Tibial artery (tissue), 4 donors: ENCODE measurements around the gene IL11RA.

Source experiments
- DNase-seq, 2 donors: peaks; one replicate each; pipeline ENCODE4 v3.0.0-alpha.2; 2019
- H3K27ac ChIP-seq, 2 donors: fragments of 200-600 bp; sonication (generic) in 1 of 2; 1 replicate in 1 of 2; 2 replicates in 1 of 2; pipeline ENCODE4 v1.5.1; 2018 to 2019; ENCODE audit warnings: mild to moderate bottlenecking in 1 of 2
- H3K27me3 ChIP-seq, 2 donors: fragments of 200-600 bp; sonication (generic) in 1 of 2; one replicate each; pipeline versions ENCODE4 v1.5.1 to v1.6.0; 2016 to 2019
- H3K36me3 ChIP-seq, 3 donors: fragments of 200-600 bp; sonication (generic) in 2 of 3; one replicate each; pipeline ENCODE4 v1.5.1; 2016 to 2019; ENCODE audit warnings: mild to moderate bottlenecking in 2 of 3
- H3K4me1 ChIP-seq, 4 donors: fragments of 200-600 bp; sonication (generic) in 2 of 4; 1 replicate in 3 of 4; 2 replicates in 1 of 4; pipeline ENCODE4 v1.5.1; 2016 to 2019
- H3K4me3 ChIP-seq, 2 donors: fragments of 200-600 bp; sonication (generic) in 1 of 2; 1 replicate in 1 of 2; 2 replicates in 1 of 2; pipeline ENCODE4 v1.5.1; 2018 to 2019; ENCODE audit warnings: mild to moderate bottlenecking in 2 of 2
- H3K9me3 ChIP-seq, 3 donors: fragments of 200-600 bp; sonication (generic) in 1 of 3; one replicate each; pipeline ENCODE4 v1.5.1; 2016 to 2019
- intact Hi-C: fragments of 100-400 bp; cut with DNase I; formaldehyde crosslinking; loops from one replicate; pipeline ENCODE4 v1.15.0; 2023; ENCODE audit warnings: low total_unique reads
- TF ChIP-seq, protein P1 (sequence below), 2 experiments: fragments of 200-600 bp in 1 of 2; fragments of 450-650 bp in 1 of 2; IDR thresholded peaks; one replicate each; pipeline ENCODE4 v1.5.1; 2017 to 2019; ENCODE audit warnings: antibody characterized with exemption in 2 of 2, mild to moderate bottlenecking in 1 of 2, moderate library complexity in 1 of 2

Gene IL11RA

DNA sequence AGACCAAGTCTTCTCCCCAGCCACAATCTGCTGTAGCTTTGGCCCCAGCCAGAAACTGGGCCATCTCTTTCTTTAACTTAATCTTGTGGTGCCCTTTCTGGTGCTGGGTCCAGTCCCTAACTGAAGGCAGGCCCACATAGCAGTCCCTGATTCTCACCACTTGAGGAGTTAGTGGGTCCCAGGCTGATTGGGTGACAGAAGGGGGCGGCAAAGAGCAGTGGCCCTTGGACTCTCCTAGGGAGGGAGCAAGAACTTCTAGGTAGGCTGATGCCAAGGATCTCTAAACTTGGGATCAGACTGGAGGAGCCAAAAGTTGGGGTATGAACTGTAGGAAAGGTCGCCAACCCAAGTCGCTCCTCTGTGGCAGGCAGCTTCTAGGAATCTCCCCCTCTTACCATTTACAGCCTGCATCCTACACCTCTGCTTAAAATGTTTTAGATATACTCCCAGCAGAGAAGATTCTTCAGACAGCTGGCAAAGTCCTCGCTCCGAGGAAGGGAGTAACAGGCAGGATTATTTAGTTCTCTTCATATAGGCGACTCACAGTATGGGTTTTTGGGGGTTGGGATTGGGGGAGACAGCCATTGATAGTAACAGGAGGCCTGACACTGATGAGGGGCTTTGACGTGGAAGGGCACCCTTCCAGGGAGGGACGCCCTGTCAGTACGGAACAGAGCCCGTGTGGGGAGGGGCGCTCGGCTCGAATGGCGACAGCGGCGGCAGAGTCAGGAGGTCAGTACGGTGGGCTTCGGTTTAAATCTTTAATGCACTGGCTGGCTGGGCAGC is 12.5 kb downstream of the IL11RA start:
- Histone ChIP-seq H3K27me3 (no peaks in the 10 kb centered on the region), H3K4me1 (peaks cover 0 to 31% (median 18%) of the 10 kb centered on the region in 4 donors), H3K27ac (peak overlapping the region; percentile 96 to 98), H3K36me3 (peaks cover 14 to 58% (median 27%) of the 10 kb centered on the region in 3 donors), H3K9me3 (no peaks in the 10 kb centered on the region), H3K4me3 (peak overlapping the region; percentile 67 to 85)
- intact Hi-C loops = no loop called here
- peak; percentile 90 to 91 for DNase-seq
- TF ChIP-seq, protein P1, sequence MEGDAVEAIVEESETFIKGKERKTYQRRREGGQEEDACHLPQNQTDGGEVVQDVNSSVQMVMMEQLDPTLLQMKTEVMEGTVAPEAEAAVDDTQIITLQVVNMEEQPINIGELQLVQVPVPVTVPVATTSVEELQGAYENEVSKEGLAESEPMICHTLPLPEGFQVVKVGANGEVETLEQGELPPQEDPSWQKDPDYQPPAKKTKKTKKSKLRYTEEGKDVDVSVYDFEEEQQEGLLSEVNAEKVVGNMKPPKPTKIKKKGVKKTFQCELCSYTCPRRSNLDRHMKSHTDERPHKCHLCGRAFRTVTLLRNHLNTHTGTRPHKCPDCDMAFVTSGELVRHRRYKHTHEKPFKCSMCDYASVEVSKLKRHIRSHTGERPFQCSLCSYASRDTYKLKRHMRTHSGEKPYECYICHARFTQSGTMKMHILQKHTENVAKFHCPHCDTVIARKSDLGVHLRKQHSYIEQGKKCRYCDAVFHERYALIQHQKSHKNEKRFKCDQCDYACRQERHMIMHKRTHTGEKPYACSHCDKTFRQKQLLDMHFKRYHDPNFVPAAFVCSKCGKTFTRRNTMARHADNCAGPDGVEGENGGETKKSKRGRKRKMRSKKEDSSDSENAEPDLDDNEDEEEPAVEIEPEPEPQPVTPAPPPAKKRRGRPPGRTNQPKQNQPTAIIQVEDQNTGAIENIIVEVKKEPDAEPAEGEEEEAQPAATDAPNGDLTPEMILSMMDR (IDR thresholded peaks at IDR 0.05) = peak; percentile 84 to 90

DNA sequence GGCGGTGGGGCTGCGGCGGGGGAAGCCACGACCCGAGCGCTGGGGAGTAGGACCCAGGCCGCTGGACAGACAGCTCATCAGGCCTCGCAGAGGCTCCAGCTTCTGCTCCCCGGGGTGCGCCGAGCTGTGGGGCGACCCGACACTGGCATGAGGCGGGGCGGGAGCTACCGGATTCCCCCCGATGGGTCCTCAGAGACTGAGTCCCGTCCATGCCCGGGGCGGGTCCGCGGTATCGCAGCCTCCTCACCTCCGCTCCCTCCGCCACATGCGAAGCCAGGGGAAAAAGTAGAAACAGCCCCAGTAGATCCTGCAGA is 13.0 kb downstream of the IL11RA start:
- H3K36me3 ChIP-seq = peaks cover 11 to 53% (median 23%) of the 10 kb centered on the region in 3 donors
- TF ChIP-seq, protein P1 (IDR thresholded peaks at IDR 0.05) = no peak
- peaks cover 0 to 31% (median 18%) of the 10 kb centered on the region in 4 donors for H3K4me1 ChIP-seq
- no peaks in the 10 kb centered on the region for H3K27me3 ChIP-seq
- intact Hi-C loops = no loop called here
- peak overlapping the region; percentile 67 to 85 for H3K4me3 ChIP-seq
- peak overlapping the region; percentile 96 to 98 for H3K27ac ChIP-seq
- no peaks in the 10 kb centered on the region for H3K9me3 ChIP-seq
- DNase-seq = no peak

DNA sequence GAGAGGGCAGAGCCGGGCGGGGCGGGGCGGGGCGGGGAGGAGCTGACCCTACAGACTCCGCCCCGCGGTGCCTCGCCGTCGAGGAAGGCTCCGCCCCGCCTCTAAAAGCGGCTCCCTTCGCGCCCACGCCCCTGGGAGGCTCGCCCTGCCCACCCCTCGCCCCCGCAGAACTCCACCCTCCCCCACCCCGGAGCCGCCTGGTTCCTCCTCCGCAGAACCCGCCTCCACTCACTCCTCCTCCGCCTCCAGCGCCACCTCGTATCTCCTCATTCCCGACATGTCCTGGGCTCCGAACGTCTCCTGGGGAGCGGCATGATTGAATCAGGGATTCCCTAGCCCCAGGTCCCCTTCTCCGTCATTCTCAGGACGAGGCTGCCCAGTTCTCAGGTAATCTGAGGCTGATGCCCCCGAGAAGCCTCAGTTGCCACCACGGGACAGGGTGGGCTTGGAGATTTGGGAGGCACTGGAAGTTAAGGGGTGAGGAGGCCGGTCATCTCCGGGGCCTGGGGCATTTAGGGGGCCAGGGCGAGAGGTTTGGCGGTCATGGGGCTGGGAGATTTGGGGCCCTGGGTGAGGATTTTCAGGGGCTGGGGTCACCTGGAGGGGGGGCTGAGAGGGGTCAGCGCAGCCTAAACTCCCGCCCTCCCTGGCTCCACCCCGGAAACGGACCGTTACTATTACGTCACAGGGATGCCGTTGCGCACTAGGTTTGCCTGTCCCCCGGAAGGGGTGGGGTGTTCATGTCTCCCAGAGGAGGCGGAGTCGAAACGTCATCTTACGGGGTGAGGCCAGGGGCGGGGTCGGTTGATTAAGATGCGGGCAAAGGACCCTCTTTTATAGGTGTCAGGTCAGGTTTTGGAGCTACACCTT is 13.6 kb downstream of the IL11RA start:
- Histone ChIP-seq H3K4me3 (peak overlapping the region; percentile 67 to 85), H3K4me1 (peaks cover 0 to 31% (median 18%) of the 10 kb centered on the region in 4 donors), H3K27me3 (no peaks in the 10 kb centered on the region), H3K9me3 (no peaks in the 10 kb centered on the region), H3K36me3 (peaks cover 5 to 47% (median 17%) of the 10 kb centered on the region in 3 donors), H3K27ac (peak overlapping the region; percentile 96 to 98)
- intact Hi-C loops = no loop called here
- peak; percentile 96 to 98 for DNase-seq
- TF ChIP-seq, protein P1 (IDR thresholded peaks at IDR 0.05) = peak in 1 of 2 experiments; percentile 15

DNA sequence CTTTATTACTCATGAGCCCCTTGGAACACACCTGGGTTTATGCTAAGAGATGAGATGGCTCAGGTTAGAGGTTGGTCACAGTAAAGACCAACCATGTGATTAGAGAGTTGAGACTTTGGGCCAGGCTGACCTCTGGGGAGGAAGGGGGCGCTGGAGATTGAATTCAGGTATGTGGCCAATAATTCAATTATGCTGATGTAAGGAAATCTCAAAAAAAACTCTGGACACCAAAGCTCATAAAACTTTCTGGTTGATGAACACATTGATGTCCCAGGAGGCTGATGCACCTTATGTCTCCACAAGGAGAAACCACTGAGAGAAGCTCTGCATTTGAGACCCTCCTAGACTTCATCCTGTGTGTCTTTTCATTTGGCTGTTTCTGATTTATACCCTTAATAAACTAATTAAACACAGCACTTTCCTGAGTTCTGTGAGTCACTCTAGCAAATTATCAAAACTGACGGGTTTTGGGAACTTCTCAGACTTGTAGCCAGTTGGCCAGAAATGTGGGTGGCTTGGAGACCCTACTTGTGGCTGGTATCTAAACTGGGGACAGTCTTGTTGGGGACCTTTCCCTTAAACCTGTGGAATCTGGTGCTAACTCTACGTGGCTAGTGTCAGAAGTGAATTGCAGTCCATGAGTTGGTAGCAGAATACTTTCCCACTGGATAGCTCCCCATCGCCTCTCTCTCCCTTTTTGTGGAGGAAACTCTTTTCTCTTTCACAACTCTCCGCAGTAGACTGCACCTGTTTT is 18.0 kb downstream of the IL11RA start:
- no peak for DNase-seq
- Histone ChIP-seq H3K36me3 (peaks cover 0 to 27% (median 10%) of the 10 kb centered on the region in 3 donors), H3K9me3 (no peaks in the 10 kb centered on the region), H3K27me3 (no peaks in the 10 kb centered on the region), H3K27ac (no peak overlapping the region), H3K4me3 (no peak overlapping the region), H3K4me1 (peaks cover 0 to 17% (median 12%) of the 10 kb centered on the region in 4 donors)
- TF ChIP-seq, protein P1 (IDR thresholded peaks at IDR 0.05) = no peak
- intact Hi-C loops = no loop called here

DNA sequence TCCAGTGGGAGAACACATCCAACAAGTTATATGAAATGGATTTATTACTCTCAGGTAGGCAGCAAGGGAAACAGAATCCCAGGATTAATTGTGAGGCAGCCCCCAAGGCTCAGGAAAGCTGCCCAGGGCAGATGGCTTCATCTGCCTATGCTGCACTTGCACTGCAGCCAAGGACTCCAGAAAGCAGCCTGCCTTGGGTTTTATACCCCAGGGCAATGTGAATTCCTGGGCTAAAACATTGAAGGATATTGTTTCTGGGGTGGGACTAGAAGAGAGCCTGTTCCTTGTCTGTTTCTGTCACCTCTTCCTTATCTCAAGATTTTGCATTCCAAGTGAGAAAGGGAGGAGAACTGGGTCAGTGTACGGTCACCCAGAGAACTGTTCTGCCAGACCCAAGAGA is 19.3 kb downstream of the IL11RA start:
- peaks cover 0 to 27% (median 14%) of the 10 kb centered on the region in 3 donors for H3K36me3 ChIP-seq

More for the DNA sequence above, 19.3 kb downstream of the IL11RA start:
- H3K4me3 ChIP-seq = no peak overlapping the region
- H3K27me3 ChIP-seq = no peaks in the 10 kb centered on the region
- peaks cover 0 to 14% (median 10%) of the 10 kb centered on the region in 4 donors for H3K4me1 ChIP-seq
- DNase-seq = no peak
- H3K9me3 ChIP-seq = no peaks in the 10 kb centered on the region
- no peak overlapping the region for H3K27ac ChIP-seq
- intact Hi-C loops = no loop called here
- TF ChIP-seq, protein P1 (IDR thresholded peaks at IDR 0.05) = no peak
